GM18502 (cell line): ENCODE results near the gene PRRG3.
A peak's percentile ranks its signal among the peaks of the same experiment; 100 is the strongest.
"Not testable (repeated sequence)": the region's sequence is repeated elsewhere in the genome, so short reads cannot be mapped to it uniquely, and the experiment has no call there.

Source experiments
- ATAC-seq: cut with Tn5 transposase; IDR thresholded peaks from one replicate; pipeline ENCODE4 v1.9.1; 2021; ENCODE audit warnings: mild to moderate bottlenecking; ENCODE audit not compliant: unreplicated experiment, poor library complexity

PRRG3 gene

GRCh38 chrX:151694661-151695582 is at the start of gene PRRG3:
TSS of gene PRRG3 (plus strand) at chrX:151695458. CDS start at chrX:151698815, 3,357 bp downstream.
- ATAC-seq, result no peak

- ATAC-seq, result no peak
These were observed 20.0 kb upstream of the PRRG3 start for GRCh38 chrX:151675121-151675746.

- no peak for ATAC-seq
These were observed 19.1 kb upstream of the PRRG3 start for GRCh38 chrX:151676196-151676595.

- no peak for ATAC-seq
These were observed 15.4 kb upstream of the PRRG3 start for GRCh38 chrX:151679798-151680402.

GRCh38 chrX:151680805-151681204 is 14.5 kb upstream of the PRRG3 start:
- ATAC-seq, result peak; percentile 96

GRCh38 chrX:151687635-151688034 is 7.6 kb upstream of the PRRG3 start:
- ATAC-seq, result no peak

GRCh38 chrX:151688695-151689094 is 6.6 kb upstream of the PRRG3 start:
- ATAC-seq, result no peak

- ATAC-seq, result no peak
These were observed 2.4 kb upstream of the PRRG3 start for GRCh38 chrX:151692825-151693224.

GRCh38 chrX:151694121-151694520 is 1.1 kb upstream of the PRRG3 start:
- ATAC-seq, result no peak

- ATAC-seq, result no peak
These were observed 504 bp downstream of the PRRG3 start for GRCh38 chrX:151695583-151696340.

GRCh38 chrX:151697082-151697481 is 1.8 kb downstream of the PRRG3 start:
- ATAC-seq, result not testable (repeated sequence)

- ATAC-seq, result no peak
These were observed 2.3 kb downstream of the PRRG3 start for GRCh38 chrX:151697522-151697921.

GRCh38 chrX:151698485-151698884 is 3.2 kb downstream of the PRRG3 start:
- ATAC-seq, result no peak

- no peak for ATAC-seq
These were observed 4.5 kb downstream of the PRRG3 start for GRCh38 chrX:151699746-151700145.

- no peak for ATAC-seq
These were observed 5.3 kb downstream of the PRRG3 start for GRCh38 chrX:151700581-151700980.

- ATAC-seq, result no peak
These were observed 5.8 kb downstream of the PRRG3 start for GRCh38 chrX:151701071-151701470.

GRCh38 chrX:151701531-151701930 is 6.3 kb downstream of the PRRG3 start:
- ATAC-seq, result no peak

- no peak for ATAC-seq
These were observed 6.9 kb downstream of the PRRG3 start for GRCh38 chrX:151702026-151702714.

GRCh38 chrX:151702741-151703340 is 7.6 kb downstream of the PRRG3 start:
- no peak for ATAC-seq
